HEK293 (cell line): Measurements from ENCODE around the gene LHX6.

Source experiments
- CTCF ChIA-PET: fragments of 350-600 bp; formaldehyde crosslinking; extraction: SDS; loops from one replicate; lab custom pipeline; 2021; ENCODE audit warnings: antibody characterized with exemption; lab: Yijun Ruan, JAX
- POLR2A ChIA-PET: fragments of 300-600 bp; formaldehyde crosslinking; extraction: SDS; loops from one replicate; lab custom pipeline; 2020; ENCODE audit warnings: antibody characterized with exemption, inconsistent platforms; lab: Yijun Ruan, JAX
- H3K27ac ChIP-seq: fragments of 200-500 bp; sonication (Bioruptor generic); 2 replicates; pipeline ENCODE4 v1.5.1; 2014; ENCODE audit warnings: low read depth, low read length, control low read depth, inconsistent platforms; ENCODE audit errors: extremely low read depth
- H3K36me3 ChIP-seq, 2 experiments: fragments of 200-500 bp in 1 of 2; sonication (Bioruptor generic) in 1 of 2; 1 replicate in 1 of 2; 2 replicates in 1 of 2; pipeline ENCODE4 v1.5.1; 2014 to 2017; ENCODE audit warnings: inconsistent platforms in 2 of 2, low read length in 2 of 2; ENCODE audit not compliant: control insufficient read depth in 2 of 2, insufficient read depth in 1 of 2
- H3K4me1 ChIP-seq: fragments of 200-500 bp; sonication (Bioruptor generic); 2 replicates; pipeline ENCODE4 v1.5.1; 2014; ENCODE audit warnings: mild to moderate bottlenecking, low read length, inconsistent platforms; ENCODE audit not compliant: control insufficient read depth, insufficient read depth
- H3K4me3 ChIP-seq: 2 replicates; pipeline ENCODE4 v1.5.1; 2011; ENCODE audit warnings: low read depth, mild to moderate bottlenecking, control low read depth, low read length, moderate library complexity
- H3K9me3 ChIP-seq: fragments of 200-500 bp; sonication (Bioruptor generic); 2 replicates; pipeline ENCODE4 v1.5.1; 2014; ENCODE audit warnings: low read depth, low read length, inconsistent platforms; ENCODE audit not compliant: control insufficient read depth, insufficient read depth
- GLI2 ChIP-seq: fragments of 450-650 bp; formaldehyde crosslinking; IDR thresholded peaks from 2 replicates; pipeline ENCODE4; 2017; ENCODE audit warnings: missing biosample characterization, missing genetic modification characterization, low read depth, borderline replicate concordance
- PRDM1 ChIP-seq: fragments of 450-650 bp; formaldehyde crosslinking; IDR thresholded peaks from 2 replicates; pipeline ENCODE4; 2016; ENCODE audit warnings: missing biosample characterization, missing genetic modification characterization
- RBAK ChIP-seq: fragments of 450-650 bp; formaldehyde crosslinking; IDR thresholded peaks from 2 replicates; pipeline ENCODE4 v1.5.1; 2016; ENCODE audit warnings: missing biosample characterization, missing genetic modification characterization
- SP3 ChIP-seq: fragments of 450-650 bp; formaldehyde crosslinking; IDR thresholded peaks from 2 replicates; pipeline ENCODE4 v1.5.1; 2016; ENCODE audit warnings: missing biosample characterization, missing genetic modification characterization
- ZBTB48 ChIP-seq: fragments of 450-650 bp; formaldehyde crosslinking; IDR thresholded peaks from 2 replicates; pipeline ENCODE4 v1.5.1; 2016; ENCODE audit warnings: missing biosample characterization, missing genetic modification characterization
- ZEB2 ChIP-seq: fragments of 450-650 bp; formaldehyde crosslinking; IDR thresholded peaks from 2 replicates; pipeline ENCODE4 v1.5.1; 2016; ENCODE audit warnings: missing biosample characterization, missing genetic modification characterization
- ZFHX2 ChIP-seq: fragments of 450-650 bp; formaldehyde crosslinking; conservative IDR thresholded peaks from 2 replicates; pipeline ENCODE4 v1.5.1; 2016; ENCODE audit warnings: missing biosample characterization, missing genetic modification characterization
- ZNF121 ChIP-seq: fragments of 450-650 bp; formaldehyde crosslinking; IDR thresholded peaks from 2 replicates; pipeline ENCODE4 v1.5.1; 2016; ENCODE audit warnings: missing biosample characterization, missing genetic modification characterization
- ZNF2 ChIP-seq: fragments of 450-650 bp; formaldehyde crosslinking; IDR thresholded peaks from 2 replicates; pipeline ENCODE4 v1.5.1; 2016; ENCODE audit warnings: missing biosample characterization, missing genetic modification characterization
- ZNF214 ChIP-seq: fragments of 450-650 bp; formaldehyde crosslinking; IDR thresholded peaks from 2 replicates; pipeline ENCODE4 v1.5.1; 2017; ENCODE audit warnings: missing biosample characterization, mild to moderate bottlenecking, missing genetic modification characterization, borderline replicate concordance
- ZNF302 ChIP-seq: fragments of 450-650 bp; formaldehyde crosslinking; IDR thresholded peaks from 2 replicates; pipeline ENCODE4 v1.5.1; 2016; ENCODE audit warnings: missing biosample characterization, missing genetic modification characterization, low read depth
- ZNF37A ChIP-seq: fragments of 450-650 bp; IDR thresholded peaks from 2 replicates; pipeline ENCODE4 v1.5.1; 2018; ENCODE audit warnings: missing biosample characterization, missing genetic modification characterization
- ZNF48 ChIP-seq: fragments of 450-650 bp; formaldehyde crosslinking; IDR thresholded peaks from 2 replicates; pipeline ENCODE4 v1.5.1; 2016; ENCODE audit warnings: missing biosample characterization, missing genetic modification characterization
- ZNF549 ChIP-seq: fragments of 450-650 bp; IDR thresholded peaks from 2 replicates; pipeline ENCODE4 v1.5.1; 2018; ENCODE audit warnings: missing biosample characterization, missing genetic modification characterization, mild to moderate bottlenecking, inconsistent platforms, moderate library complexity
- ZNF571 ChIP-seq: fragments of 450-650 bp; formaldehyde crosslinking; IDR thresholded peaks from 2 replicates; pipeline ENCODE4 v1.5.0; 2017; ENCODE audit warnings: missing biosample characterization, missing genetic modification characterization
- ZNF623 ChIP-seq: fragments of 450-650 bp; formaldehyde crosslinking; IDR thresholded peaks from 2 replicates; pipeline ENCODE4 v1.5.1; 2016; ENCODE audit warnings: missing biosample characterization, missing genetic modification characterization
- ZNF624 ChIP-seq: fragments of 450-650 bp; formaldehyde crosslinking; IDR thresholded peaks from 2 replicates; pipeline ENCODE4 v1.5.1; 2017; ENCODE audit warnings: missing biosample characterization, missing genetic modification characterization
- ZNF626 ChIP-seq: fragments of 450-650 bp; sonication (Bioruptor Pico); formaldehyde crosslinking; IDR thresholded peaks from 2 replicates; pipeline ENCODE4 v1.5.1; 2018; ENCODE audit warnings: missing biosample characterization, missing genetic modification characterization, inconsistent platforms
- ZNF791 ChIP-seq: fragments of 450-650 bp; formaldehyde crosslinking; IDR thresholded peaks from 2 replicates; pipeline ENCODE4 v1.5.1; 2016; ENCODE audit warnings: missing biosample characterization, missing genetic modification characterization
- ZNF843 ChIP-seq: fragments of 450-650 bp; formaldehyde crosslinking; IDR thresholded peaks from 2 replicates; pipeline ENCODE4 v1.5.1; 2016; ENCODE audit warnings: missing biosample characterization, missing genetic modification characterization
- TF ChIP-seq, protein P1 (sequence below): fragments of 450-650 bp; formaldehyde crosslinking; IDR thresholded peaks from 2 replicates; pipeline ENCODE4 v1.5.1; 2016; ENCODE audit warnings: missing biosample characterization, missing genetic modification characterization
- TF ChIP-seq, protein P2 (sequence below): fragments of 450-650 bp; formaldehyde crosslinking; IDR thresholded peaks from 2 replicates; pipeline ENCODE4 v1.5.1; 2016; ENCODE audit warnings: missing biosample characterization, missing genetic modification characterization, borderline replicate concordance
- TF ChIP-seq, protein P3 (sequence below): IDR thresholded peaks from 2 replicates; pipeline ENCODE4 v1.6.1; 2011; ENCODE audit warnings: mild to moderate bottlenecking, low read depth, low read length, borderline replicate concordance

LHX6 gene

DNA sequence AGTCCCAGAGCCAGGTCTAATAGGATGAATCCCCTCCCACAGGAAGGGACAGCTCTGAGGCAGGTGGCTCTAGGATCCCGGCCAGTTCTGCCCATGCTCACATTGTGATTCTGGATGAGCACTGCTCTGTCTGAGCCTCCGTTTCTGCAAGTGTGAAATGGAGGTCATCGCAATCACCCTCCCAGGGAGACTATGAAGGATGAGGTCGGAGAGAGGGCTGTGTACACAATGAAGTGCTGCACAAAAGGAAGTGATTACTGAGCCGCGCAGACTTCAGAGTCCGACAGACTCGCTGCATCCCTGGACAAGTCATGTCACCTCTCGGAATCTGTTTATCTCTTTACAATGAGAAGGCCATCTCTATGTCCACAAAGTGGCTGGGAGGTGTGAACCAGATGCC is 21.7 kb downstream of the LHX6 start (continued):
- TF ChIP-seq ZNF37A (tag by site-specific recombination): no peak

GRCh38 chr9:122206118-122207046 is 22.4 kb downstream of the LHX6 start:
- Histone ChIP-seq H3K27ac (no peak overlapping the region), H3K4me1 (no peaks in the 10 kb centered on the region), H3K9me3 (no peaks in the 10 kb centered on the region), H3K4me3 (no peak overlapping the region), H3K36me3 (no peaks in the 10 kb centered on the region)
- TF ChIP-seq ZNF214: no peak
- TF ChIP-seq ZNF623 (tag by site-specific recombination): peak; percentile 70
- ChIA-PET POLR2A (no interaction called here), CTCF (interaction anchor here (0.6 to 1.4 kb wide), 3 partner anchors 19 to 82 kb away, joined by 3 to 4 read pairs (median 4); no protein-coding TSS in a partner anchor)

DNA sequence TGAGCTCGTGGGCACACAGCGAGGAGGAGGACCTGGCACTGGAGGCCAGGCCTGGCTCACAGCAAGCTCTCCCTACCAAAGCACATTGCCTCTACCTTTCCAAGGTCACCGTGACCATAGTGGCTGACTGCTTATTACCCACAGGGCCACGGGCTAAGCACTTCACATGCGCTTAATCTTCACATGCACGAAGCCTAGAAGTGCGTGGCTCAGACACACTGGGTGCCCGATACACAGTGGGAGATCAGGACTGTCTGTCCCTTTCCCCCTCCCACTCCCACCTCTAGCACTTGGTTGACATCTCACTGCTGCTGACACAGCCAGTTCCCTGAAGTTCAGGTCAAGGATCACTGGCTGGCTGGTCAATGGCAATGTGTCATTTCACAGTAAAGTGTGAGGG is 23.6 kb downstream of the LHX6 start:
- no peaks in the 10 kb centered on the region for H3K4me1 ChIP-seq
- no peak overlapping the region for H3K4me3 ChIP-seq
- H3K9me3 ChIP-seq: no peaks in the 10 kb centered on the region
- CTCF ChIA-PET: no interaction called here
- no peak overlapping the region for H3K27ac ChIP-seq
- H3K36me3 ChIP-seq: no peaks in the 10 kb centered on the region
- POLR2A ChIA-PET: no interaction called here
- TF ChIP-seq ZNF2 (tag by site-specific recombination) (no peak), ZNF626 (tag by site-specific recombination) (no peak), ZNF121 (tag by site-specific recombination) (no peak), RBAK (no peak), ZNF571 (tag by site-specific recombination) (no peak), ZEB2 (no peak), ZNF302 (tag by site-specific recombination) (no peak), ZNF48 (tag by site-specific recombination) (no peak), ZBTB48 (tag by site-specific recombination) (no peak), ZNF791 (tag by site-specific recombination) (no peak), ZNF624 (no peak), ZNF843 (tag by site-specific recombination) (no peak), SP3 (tag by site-specific recombination) (no peak), ZFHX2 (no peak), ZNF549 (no peak), GLI2 (tag by site-specific recombination) (no peak), PRDM1 (tag by site-specific recombination) (no peak)
- TF ChIP-seq, protein P1, sequence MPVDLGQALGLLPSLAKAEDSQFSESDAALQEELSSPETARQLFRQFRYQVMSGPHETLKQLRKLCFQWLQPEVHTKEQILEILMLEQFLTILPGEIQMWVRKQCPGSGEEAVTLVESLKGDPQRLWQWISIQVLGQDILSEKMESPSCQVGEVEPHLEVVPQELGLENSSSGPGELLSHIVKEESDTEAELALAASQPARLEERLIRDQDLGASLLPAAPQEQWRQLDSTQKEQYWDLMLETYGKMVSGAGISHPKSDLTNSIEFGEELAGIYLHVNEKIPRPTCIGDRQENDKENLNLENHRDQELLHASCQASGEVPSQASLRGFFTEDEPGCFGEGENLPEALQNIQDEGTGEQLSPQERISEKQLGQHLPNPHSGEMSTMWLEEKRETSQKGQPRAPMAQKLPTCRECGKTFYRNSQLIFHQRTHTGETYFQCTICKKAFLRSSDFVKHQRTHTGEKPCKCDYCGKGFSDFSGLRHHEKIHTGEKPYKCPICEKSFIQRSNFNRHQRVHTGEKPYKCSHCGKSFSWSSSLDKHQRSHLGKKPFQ (tag by site-specific recombination): no peak
- TF ChIP-seq, protein P2, sequence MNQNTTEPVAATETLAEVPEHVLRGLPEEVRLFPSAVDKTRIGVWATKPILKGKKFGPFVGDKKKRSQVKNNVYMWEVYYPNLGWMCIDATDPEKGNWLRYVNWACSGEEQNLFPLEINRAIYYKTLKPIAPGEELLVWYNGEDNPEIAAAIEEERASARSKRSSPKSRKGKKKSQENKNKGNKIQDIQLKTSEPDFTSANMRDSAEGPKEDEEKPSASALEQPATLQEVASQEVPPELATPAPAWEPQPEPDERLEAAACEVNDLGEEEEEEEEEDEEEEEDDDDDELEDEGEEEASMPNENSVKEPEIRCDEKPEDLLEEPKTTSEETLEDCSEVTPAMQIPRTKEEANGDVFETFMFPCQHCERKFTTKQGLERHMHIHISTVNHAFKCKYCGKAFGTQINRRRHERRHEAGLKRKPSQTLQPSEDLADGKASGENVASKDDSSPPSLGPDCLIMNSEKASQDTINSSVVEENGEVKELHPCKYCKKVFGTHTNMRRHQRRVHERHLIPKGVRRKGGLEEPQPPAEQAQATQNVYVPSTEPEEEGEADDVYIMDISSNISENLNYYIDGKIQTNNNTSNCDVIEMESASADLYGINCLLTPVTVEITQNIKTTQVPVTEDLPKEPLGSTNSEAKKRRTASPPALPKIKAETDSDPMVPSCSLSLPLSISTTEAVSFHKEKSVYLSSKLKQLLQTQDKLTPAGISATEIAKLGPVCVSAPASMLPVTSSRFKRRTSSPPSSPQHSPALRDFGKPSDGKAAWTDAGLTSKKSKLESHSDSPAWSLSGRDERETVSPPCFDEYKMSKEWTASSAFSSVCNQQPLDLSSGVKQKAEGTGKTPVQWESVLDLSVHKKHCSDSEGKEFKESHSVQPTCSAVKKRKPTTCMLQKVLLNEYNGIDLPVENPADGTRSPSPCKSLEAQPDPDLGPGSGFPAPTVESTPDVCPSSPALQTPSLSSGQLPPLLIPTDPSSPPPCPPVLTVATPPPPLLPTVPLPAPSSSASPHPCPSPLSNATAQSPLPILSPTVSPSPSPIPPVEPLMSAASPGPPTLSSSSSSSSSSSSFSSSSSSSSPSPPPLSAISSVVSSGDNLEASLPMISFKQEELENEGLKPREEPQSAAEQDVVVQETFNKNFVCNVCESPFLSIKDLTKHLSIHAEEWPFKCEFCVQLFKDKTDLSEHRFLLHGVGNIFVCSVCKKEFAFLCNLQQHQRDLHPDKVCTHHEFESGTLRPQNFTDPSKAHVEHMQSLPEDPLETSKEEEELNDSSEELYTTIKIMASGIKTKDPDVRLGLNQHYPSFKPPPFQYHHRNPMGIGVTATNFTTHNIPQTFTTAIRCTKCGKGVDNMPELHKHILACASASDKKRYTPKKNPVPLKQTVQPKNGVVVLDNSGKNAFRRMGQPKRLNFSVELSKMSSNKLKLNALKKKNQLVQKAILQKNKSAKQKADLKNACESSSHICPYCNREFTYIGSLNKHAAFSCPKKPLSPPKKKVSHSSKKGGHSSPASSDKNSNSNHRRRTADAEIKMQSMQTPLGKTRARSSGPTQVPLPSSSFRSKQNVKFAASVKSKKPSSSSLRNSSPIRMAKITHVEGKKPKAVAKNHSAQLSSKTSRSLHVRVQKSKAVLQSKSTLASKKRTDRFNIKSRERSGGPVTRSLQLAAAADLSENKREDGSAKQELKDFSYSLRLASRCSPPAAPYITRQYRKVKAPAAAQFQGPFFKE (tag by site-specific recombination): no peak
- TF ChIP-seq, protein P3, sequence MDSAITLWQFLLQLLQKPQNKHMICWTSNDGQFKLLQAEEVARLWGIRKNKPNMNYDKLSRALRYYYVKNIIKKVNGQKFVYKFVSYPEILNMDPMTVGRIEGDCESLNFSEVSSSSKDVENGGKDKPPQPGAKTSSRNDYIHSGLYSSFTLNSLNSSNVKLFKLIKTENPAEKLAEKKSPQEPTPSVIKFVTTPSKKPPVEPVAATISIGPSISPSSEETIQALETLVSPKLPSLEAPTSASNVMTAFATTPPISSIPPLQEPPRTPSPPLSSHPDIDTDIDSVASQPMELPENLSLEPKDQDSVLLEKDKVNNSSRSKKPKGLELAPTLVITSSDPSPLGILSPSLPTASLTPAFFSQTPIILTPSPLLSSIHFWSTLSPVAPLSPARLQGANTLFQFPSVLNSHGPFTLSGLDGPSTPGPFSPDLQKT: no peak
